ENCODE results near the gene LDLRAD4. TPM values are rescaled to one million over a fixed set of nuclear protein-coding genes. Genes with fewer than 3 reads are reported as not detected.

The LDLRAD4 gene
- total RNA-seq, 1 experiment from 2014 or later: 1.7 TPM

GRCh38 chr18:13549880-13550232 is 331.3 kb downstream of the LDLRAD4 start:
- Histone ChIP-seq H3K36me3 (ENCODE audit: low read depth) (no peaks in the 10 kb centered on the region), H3K9me3 (ENCODE audit: insufficient read depth, low read depth) (no peaks in the 10 kb centered on the region; the same call in 1 of the 2 replicates), H3K27ac (no peak overlapping the region), H3F3A (ENCODE audit: insufficient read depth, low read depth) (no peaks in the 10 kb centered on the region), H3K79me2 (ENCODE audit: low read depth) (no peaks in the 10 kb centered on the region), H2AFZ (no peak overlapping the region), H3K4me2 (no peak overlapping the region), H4K20me1 (ENCODE audit: insufficient read depth) (0 out of 2 replicates have a peak, but pooled peaks cover 4% of the 10 kb centered on the region), H3K27me3 (ENCODE audit: insufficient read depth, low read depth) (peaks cover 99% of the 10 kb centered on the region), H3K9me2 (ENCODE audit: insufficient read depth) (no peaks in the 10 kb centered on the region), H3K4me1 (replicated peaks; ENCODE audit: insufficient read depth) (no peaks in the 10 kb centered on the region), H3K4me3 (no peak overlapping the region)
- intact Hi-C loops (cut with micrococcal nuclease; ENCODE audit: unreplicated experiment): loop anchor here (10.0 kb wide), 1 partner anchor 255 kb away; no protein-coding TSS in a partner anchor
- ChIA-PET CTCF (no interaction called here), POLR2A (ENCODE audit: unreplicated experiment) (no interaction called here)
- no TSS peak for BruUV-seq (replicated peaks)
- no peak for DNase-seq
- TF ChIP-seq CTCF (conservative IDR thresholded peaks at IDR 0.05) (no peak), EZH2 (IDR thresholded peaks at IDR 0.05; ENCODE audit: low read depth) (no peak)

- H3K27me3 ChIP-seq (ENCODE audit: insufficient read depth, low read depth): peaks cover 98% of the 10 kb centered on the region
- H3F3A ChIP-seq (ENCODE audit: insufficient read depth, low read depth): no peaks in the 10 kb centered on the region
- no TSS peak for BruUV-seq (replicated peaks)
- no peaks in the 10 kb centered on the region for H3K36me3 ChIP-seq (ENCODE audit: low read depth)
- intact Hi-C loops (cut with micrococcal nuclease; ENCODE audit: unreplicated experiment): loop anchor here (10.0 kb wide), 1 partner anchor 254 kb away; no protein-coding TSS in a partner anchor
- TF ChIP-seq EZH2 (IDR thresholded peaks at IDR 0.05; ENCODE audit: low read depth): no peak
- no peak for TF ChIP-seq CTCF (conservative IDR thresholded peaks at IDR 0.05)
- no peak overlapping the region for H3K27ac ChIP-seq
- no peak overlapping the region for H2AFZ ChIP-seq
- H3K9me3 ChIP-seq (ENCODE audit: insufficient read depth, low read depth): no peaks in the 10 kb centered on the region; the same call in 1 of the 2 replicates
- H3K4me2 ChIP-seq: no peak overlapping the region
- H3K4me3 ChIP-seq: no peak overlapping the region
- DNase-seq: no peak
- no peaks in the 10 kb centered on the region for H3K4me1 ChIP-seq (replicated peaks; ENCODE audit: insufficient read depth)
- H3K79me2 ChIP-seq (ENCODE audit: low read depth): no peaks in the 10 kb centered on the region
- no peaks in the 10 kb centered on the region for H3K9me2 ChIP-seq (ENCODE audit: insufficient read depth)
- H4K20me1 ChIP-seq (ENCODE audit: insufficient read depth): 0 out of 2 replicates have a peak, but pooled peaks cover 4% of the 10 kb centered on the region
- POLR2A ChIA-PET (ENCODE audit: unreplicated experiment): interaction anchor here (0.5 kb wide), 1 partner anchor 1270 kb away, joined by 7 read pairs; no protein-coding TSS in a partner anchor
- CTCF ChIA-PET: no interaction called here
These were observed 332.1 kb downstream of the LDLRAD4 start for GRCh38 chr18:13550418-13551304.

- peaks cover 97% of the 10 kb centered on the region for H3K27me3 ChIP-seq (ENCODE audit: insufficient read depth, low read depth)
- H3K4me2 ChIP-seq: no peak overlapping the region
- H3K27ac ChIP-seq: no peak overlapping the region
- H4K20me1 ChIP-seq (ENCODE audit: insufficient read depth): 0 out of 2 replicates have a peak, but pooled peaks cover 4% of the 10 kb centered on the region
- no peaks in the 10 kb centered on the region for H3K4me1 ChIP-seq (replicated peaks; ENCODE audit: insufficient read depth)
- no peak overlapping the region for H2AFZ ChIP-seq
- no peaks in the 10 kb centered on the region for H3K36me3 ChIP-seq (ENCODE audit: low read depth)
- ChIA-PET CTCF (no interaction called here), POLR2A (ENCODE audit: unreplicated experiment) (no interaction called here)
- no peaks in the 10 kb centered on the region for H3K9me2 ChIP-seq (ENCODE audit: insufficient read depth)
- BruUV-seq (replicated peaks): no TSS peak
- H3F3A ChIP-seq (ENCODE audit: insufficient read depth, low read depth): no peaks in the 10 kb centered on the region
- no peak for TF ChIP-seq CTCF (conservative IDR thresholded peaks at IDR 0.05)
- TF ChIP-seq EZH2 (IDR thresholded peaks at IDR 0.05; ENCODE audit: low read depth): no peak
- no peaks in the 10 kb centered on the region for H3K79me2 ChIP-seq (ENCODE audit: low read depth)
- DNase-seq: no peak
- intact Hi-C loops (cut with micrococcal nuclease; ENCODE audit: unreplicated experiment): loop anchor here (10.0 kb wide), 1 partner anchor 254 kb away; no protein-coding TSS in a partner anchor
- no peaks in the 10 kb centered on the region; the same call in 1 of the 2 replicates for H3K9me3 ChIP-seq (ENCODE audit: insufficient read depth, low read depth)
- H3K4me3 ChIP-seq: no peak overlapping the region
These were observed 332.7 kb downstream of the LDLRAD4 start for GRCh38 chr18:13551305-13551603.

Data from PC-9 (cell line).